ENCODE data around the gene AGER.

- TF ChIP-seq SMC3 (IDR thresholded peaks at IDR 0.05; ENCODE audit: low read depth, low read length) (no peak), CTCF (conservative IDR thresholded peaks at IDR 0.05; ENCODE audit: low read depth, low read length) (no peak), MAZ (IDR thresholded peaks at IDR 0.05; ENCODE audit: borderline replicate concordance, low read depth, low read length) (no peak), USF2 (IDR thresholded peaks at IDR 0.05; ENCODE audit: low read depth, low read length) (no peak), BHLHE40 (IDR thresholded peaks at IDR 0.05; ENCODE audit: low read depth, low read length) (no peak), POLR2A (IDR thresholded peaks at IDR 0.05; ENCODE audit: low read depth, low read length) (no peak), RAD21 (IDR thresholded peaks at IDR 0.05; ENCODE audit: low read length) (no peak), FOS (IDR thresholded peaks at IDR 0.05; ENCODE audit: low read depth, low read length) (no peak), CEBPB (IDR thresholded peaks at IDR 0.05; ENCODE audit: low read depth, low read length) (no peak), MAFK (IDR thresholded peaks at IDR 0.05; ENCODE audit: low read depth, low read length) (no peak), CHD1 (IDR thresholded peaks at IDR 0.05; ENCODE audit: low read depth, low read length) (no peak), MXI1 (IDR thresholded peaks at IDR 0.05; ENCODE audit: borderline replicate concordance, low read depth, low read length) (no peak)
Measured at GRCh38 chr6:32167154-32167760, 16.8 kb downstream of the AGER start.

Measured in IMR-90 (cell line).